GM18867 (cell line): ENCODE results near the gene TRAPPC4.

Source experiments
- ATAC-seq: cut with Tn5 transposase; IDR thresholded peaks from one replicate; pipeline ENCODE4 v1.9.1; 2021; ENCODE audit warnings: mild to moderate bottlenecking, moderate library complexity; ENCODE audit not compliant: unreplicated experiment

TRAPPC4 gene

GRCh38 chr11:119061256-119061655, 42.7 kb downstream of the TRAPPC4 start:
- ATAC-seq, result no peak

- no peak for ATAC-seq
Measured at GRCh38 chr11:119062779-119063178, 44.2 kb downstream of the TRAPPC4 start.

GRCh38 chr11:119065369-119065768, 46.8 kb downstream of the TRAPPC4 start:
- no peak for ATAC-seq

DNA sequence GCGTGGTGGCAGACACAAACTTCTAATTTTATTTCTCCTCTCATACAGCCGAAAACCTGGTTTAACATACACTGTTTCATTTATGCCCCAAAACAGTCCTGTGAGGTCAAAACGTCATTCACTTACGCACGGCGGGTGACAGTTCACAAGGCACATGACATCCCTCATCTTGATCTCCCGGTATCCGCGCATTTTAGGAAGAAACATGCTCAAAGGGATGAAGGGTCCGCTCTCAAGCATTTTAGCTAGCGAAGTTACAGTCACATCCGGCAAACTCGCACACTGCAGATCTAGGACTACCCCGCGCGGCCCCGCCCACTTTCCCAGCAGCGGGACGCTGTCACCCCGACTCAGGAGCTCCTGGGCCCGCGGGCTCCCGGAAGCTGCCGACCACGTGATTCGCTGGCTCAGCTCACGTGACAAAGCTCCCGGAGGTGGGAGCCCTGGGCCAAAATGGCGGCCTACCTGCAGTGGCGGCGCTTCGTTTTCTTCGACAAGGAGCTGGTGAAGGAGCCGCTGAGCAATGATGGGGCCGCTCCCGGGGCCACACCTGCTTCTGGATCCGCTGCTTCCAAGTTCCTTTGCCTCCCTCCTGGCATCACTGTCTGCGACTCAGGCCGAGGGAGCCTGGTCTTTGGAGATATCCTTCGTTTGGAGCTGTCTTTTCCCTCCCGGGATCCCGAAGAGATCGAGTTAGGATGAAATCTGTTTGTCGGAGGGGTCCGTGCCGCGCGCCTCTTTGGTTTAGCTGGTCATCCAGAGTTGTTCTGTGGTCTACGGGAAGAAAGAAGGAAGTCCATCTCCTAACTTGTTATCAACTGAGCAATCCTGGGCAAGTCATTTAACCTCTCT, 49.0 kb downstream of the TRAPPC4 start, which contains the start of gene VPS11:
Gene VPS11, plus strand, starts transcription at position 448 of the 852 bp plus-strand sequence. Its CDS starts 6 bp downstream, at position 454.
- ATAC-seq, result peak; percentile 91
